Measurements from ENCODE around the gene SLC41A1.
"Not testable (repeated sequence)": the region's sequence is repeated elsewhere in the genome, so short reads cannot be mapped to it uniquely, and the experiment has no call there.

SLC41A1 gene

DNA sequence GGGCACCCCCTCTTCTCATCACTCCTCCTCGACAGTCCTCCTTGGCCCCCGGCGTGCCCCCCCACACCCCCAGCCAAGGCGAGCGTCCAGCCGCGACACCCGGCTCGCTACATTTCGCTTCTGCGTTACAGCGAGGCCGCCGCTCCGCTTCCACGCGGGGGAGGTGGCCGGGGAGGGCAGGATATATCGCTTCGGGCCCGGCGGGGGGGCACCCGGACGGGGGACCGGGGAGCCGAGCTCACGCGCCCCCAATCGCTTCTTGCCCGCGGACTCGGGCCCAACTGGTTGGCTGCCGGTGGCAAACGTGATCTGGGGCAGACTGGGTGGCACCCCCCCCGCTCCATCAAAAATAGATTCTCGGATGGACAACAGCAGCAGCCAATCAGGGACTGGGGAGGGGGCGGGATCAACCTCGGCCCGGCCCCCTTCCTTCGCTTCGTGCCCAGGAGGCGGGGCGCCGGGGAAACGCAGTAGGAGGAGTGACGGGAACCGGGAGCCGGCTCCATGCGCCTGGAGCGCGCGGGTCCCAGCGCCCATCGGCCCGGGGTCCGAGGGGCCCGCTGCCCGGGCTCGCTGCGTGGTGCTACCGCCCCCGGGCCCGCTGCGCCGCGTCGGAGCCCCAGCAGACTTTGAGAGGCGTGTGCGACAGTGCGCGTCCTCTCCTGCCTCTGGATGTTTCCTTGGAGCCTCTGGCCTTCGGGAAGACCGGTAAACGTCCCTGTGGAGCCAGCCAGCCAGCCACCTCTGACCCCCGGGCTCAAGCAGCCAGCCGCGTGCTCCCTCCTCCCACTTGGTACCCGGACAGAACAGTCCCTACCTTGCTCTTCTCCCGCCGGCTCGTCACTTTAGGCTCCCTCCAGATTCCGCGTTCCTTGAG lies at the start of gene SLC41A1:
SLC41A1 (minus strand) TSS at position 321 of the 877 bp plus-strand sequence. CDS start 2,757 bp downstream, outside the sequence.
- DNase-seq (ENCODE audit: low read depth in 2 of 2) = peak; percentile 81 to 84

- DNase-seq (ENCODE audit: low read depth in 2 of 2) = no peak
These were observed 48.5 kb upstream of the SLC41A1 start for GRCh38 chr1:205861540-205861939.

GRCh38 chr1:205858141-205858961 lies 45.4 kb upstream of the SLC41A1 start:
- no peak for DNase-seq (ENCODE audit: low read depth in 2 of 2)

GRCh38 chr1:205857501-205857900 lies 44.5 kb upstream of the SLC41A1 start:
- not testable (repeated sequence) for DNase-seq (ENCODE audit: low read depth in 2 of 2)

GRCh38 chr1:205856433-205856832 lies 43.4 kb upstream of the SLC41A1 start:
- no peak for DNase-seq (ENCODE audit: low read depth in 2 of 2)

- no peak for DNase-seq (ENCODE audit: low read depth in 2 of 2)
These were observed 40.0 kb upstream of the SLC41A1 start for GRCh38 chr1:205852969-205853368.

GRCh38 chr1:205851993-205852392 lies 39.0 kb upstream of the SLC41A1 start:
- DNase-seq (ENCODE audit: low read depth in 2 of 2) = no peak

GRCh38 chr1:205849619-205850355 lies 36.8 kb upstream of the SLC41A1 start, which contains the start of gene PM20D1:
PM20D1 (minus strand) TSS chr1:205850132; CDS start chr1:205850072, 60 bp downstream.
- DNase-seq (ENCODE audit: low read depth in 2 of 2) = peak; percentile 39 to 54

DNA sequence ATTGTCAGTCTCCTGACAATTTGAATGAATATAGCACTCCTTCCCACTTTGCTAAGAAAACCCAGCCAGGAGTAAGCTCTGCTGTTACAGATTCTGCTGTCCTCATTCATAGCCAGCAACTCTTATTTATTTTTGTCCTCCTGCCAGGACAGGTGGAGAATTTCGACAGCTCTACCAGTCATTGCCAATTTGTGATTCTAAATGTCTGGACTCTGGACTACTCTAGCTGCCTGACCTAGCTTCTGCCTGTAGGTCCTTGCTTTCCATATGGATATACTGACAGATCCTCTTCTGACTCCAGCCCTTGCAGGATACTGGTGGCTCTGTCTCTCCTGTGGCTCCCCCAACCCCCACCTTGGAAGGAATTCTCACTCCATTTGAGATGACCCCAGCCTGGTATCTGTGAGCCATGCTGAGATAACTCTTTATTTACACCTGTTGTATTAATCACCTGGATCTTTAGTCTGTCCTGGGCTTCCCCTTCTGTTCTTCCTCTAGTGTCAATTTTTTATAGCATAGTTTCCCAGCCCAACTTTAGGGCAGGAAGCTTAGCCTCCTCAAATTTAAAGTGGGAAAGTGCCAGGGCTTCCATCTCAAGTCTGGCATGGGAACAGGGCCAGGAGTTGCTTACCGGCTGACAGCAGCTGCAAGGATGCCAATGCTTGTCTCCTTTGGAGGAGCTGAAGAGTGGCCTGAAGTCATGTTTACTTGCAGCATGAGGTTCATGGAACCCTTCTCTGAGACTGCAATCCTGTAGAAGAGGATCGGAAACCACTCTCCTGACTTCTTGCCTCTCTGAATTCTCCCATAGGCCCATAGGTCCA lies 30.2 kb upstream of the SLC41A1 start:
- no peak for DNase-seq (ENCODE audit: low read depth in 2 of 2)

DNA sequence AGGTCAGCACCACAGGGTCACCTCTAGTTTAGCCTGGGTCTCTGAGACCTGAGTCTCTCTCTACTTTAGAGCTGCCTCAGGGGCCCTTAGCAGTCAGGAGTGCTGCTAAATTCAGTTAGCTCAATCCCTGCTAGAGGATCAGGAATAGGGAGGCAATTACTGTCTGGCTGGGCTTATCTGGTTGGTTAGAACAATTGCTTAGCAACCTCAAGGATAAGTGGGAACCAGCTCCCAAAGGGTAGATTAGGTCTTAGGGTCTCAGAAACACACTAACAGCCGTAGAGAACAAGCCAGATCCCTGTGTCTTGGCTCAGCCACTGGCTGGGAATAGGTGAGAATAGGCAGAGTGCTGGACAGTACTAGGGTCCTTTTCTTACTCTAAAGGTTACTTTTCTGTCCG lies 29.2 kb upstream of the SLC41A1 start:
- no peak for DNase-seq (ENCODE audit: low read depth in 2 of 2)

- no peak for DNase-seq (ENCODE audit: low read depth in 2 of 2)
These were observed 27.3 kb upstream of the SLC41A1 start for GRCh38 chr1:205840146-205840923.

DNA sequence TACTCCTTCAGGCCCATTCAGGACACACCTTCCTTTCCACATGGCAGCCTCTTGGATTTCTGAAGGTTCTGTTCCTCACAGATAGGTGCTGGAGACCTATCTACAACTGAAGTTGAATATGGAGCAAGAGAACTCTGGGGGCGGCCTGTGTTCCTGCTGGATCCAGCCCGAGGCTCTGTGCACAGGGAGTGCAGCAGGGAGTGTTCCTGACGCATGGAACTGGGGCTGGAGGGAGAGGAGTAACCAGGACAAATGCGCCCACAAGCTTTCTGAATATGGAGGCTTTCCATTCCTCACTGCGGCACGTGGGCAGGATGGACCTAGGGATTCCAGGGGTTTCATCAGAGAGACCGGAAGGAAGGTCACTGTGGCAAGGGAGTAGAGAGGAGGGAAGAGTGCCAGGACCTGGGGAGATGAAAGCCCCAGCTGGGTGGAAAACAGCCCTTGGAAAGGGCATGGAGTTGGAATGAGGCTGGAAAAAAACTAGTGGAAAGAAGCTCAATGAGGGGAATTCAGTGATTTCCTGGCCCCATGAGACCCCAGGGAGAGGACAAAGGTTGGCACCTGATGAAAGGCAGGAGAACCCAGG lies 24.5 kb upstream of the SLC41A1 start:
- DNase-seq (ENCODE audit: low read depth in 2 of 2) = no peak

- no peak for DNase-seq (ENCODE audit: low read depth in 2 of 2)
These were observed 21.8 kb upstream of the SLC41A1 start for GRCh38 chr1:205834751-205835150.

DNA sequence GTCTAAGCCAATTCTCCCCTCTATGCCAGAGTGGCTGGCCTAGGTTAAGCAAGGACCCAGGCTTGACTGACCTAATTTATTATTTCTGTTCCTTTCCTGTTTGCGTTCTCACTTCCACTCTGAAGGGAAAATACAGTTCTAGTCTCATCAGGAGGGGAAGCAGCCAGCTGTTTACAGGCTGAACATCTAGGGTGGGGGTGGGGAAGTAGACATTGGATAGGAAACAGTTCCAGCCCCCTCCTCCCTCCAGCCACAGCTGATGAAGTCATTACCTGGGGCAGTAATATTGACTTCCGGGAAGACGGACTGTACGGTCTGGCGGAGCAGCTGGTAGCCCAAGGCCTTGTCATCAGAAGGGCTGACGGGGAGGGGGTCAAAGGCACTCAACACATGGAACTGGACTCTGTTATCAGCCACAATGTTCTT lies 19.3 kb upstream of the SLC41A1 start:
- DNase-seq (ENCODE audit: low read depth in 2 of 2) = no peak

GRCh38 chr1:205827623-205828022 lies 14.6 kb upstream of the SLC41A1 start:
- DNase-seq (ENCODE audit: low read depth in 2 of 2) = no peak

GRCh38 chr1:205826995-205827394 lies 14.0 kb upstream of the SLC41A1 start:
- DNase-seq (ENCODE audit: low read depth in 2 of 2) = no peak

GRCh38 chr1:205826016-205826806 lies 13.2 kb upstream of the SLC41A1 start:
- no peak for DNase-seq (ENCODE audit: low read depth in 2 of 2)

DNA sequence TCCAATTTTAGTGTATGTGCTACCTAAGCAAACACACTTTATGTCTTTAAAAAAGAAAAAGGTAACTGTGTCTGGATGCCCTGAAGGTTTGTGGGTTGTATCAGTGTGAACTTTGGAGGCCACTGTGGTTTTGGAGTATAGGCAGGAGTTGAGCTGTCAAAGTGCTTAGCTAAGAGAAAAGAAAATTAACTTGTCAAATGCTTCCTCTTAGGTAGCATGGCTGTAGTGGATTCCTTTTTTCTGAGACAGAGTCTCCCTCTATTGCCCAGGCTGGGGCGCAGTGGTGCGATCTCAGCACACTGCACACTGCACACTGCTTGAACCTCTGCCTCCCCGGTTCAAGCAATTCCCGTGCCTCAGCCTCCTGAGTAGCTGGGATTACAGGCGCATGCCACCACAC lies 11.2 kb upstream of the SLC41A1 start:
- no peak for DNase-seq (ENCODE audit: low read depth in 2 of 2)

GRCh38 chr1:205823260-205823659 lies 10.3 kb upstream of the SLC41A1 start:
- not testable (repeated sequence) for DNase-seq (ENCODE audit: low read depth in 2 of 2)

All from stimulated activated CD4-positive, alpha-beta T cell treated with anti-CD3 and anti-CD28 coated beads, Interleukin-1b, Interleukin-23, amount 100 ng/mL, for 1 hour (primary cell).